ENCODE results near the gene SMYD1.

DNA sequence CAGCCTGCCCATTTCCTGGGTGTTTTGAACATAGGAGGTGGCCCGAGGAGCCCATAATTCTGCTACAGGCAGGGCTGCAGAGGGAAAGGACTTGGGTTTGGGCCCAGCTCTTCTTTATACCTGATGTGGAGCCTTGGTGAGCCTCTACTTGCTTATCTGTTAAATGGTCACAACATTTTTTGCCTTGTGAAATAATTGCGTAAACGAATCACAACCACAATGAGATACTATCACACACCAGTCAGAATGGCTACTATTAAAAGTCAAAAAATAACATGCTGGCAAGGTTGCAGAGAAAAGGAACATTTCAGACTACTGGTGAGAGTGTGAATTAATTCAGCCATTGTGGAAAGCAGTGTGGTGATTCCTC lies 64.4 kb downstream of the SMYD1 start:
- TF ChIP-seq TAF1 (IDR thresholded peaks at IDR 0.05; ENCODE audit: low read depth) (no peak), EP300 (IDR thresholded peaks at IDR 0.05; ENCODE audit: borderline replicate concordance) (no peak), TCF12 (IDR thresholded peaks at IDR 0.05; ENCODE audit: low read depth) (no peak), TEAD4 (IDR thresholded peaks at IDR 0.05) (no peak), FOXM1 (IDR thresholded peaks at IDR 0.05; ENCODE audit: borderline replicate concordance, low read depth) (no peak), RAD21 (IDR thresholded peaks at IDR 0.05; ENCODE audit: low read depth) (no peak), CREB1 (IDR thresholded peaks at IDR 0.05; ENCODE audit: low read depth) (no peak), CEBPB (IDR thresholded peaks at IDR 0.05) (no peak), YY1 (IDR thresholded peaks at IDR 0.05; ENCODE audit: low read depth) (no peak), EGR1 (IDR thresholded peaks at IDR 0.05) (no peak)
- TF ChIP-seq, protein P1, sequence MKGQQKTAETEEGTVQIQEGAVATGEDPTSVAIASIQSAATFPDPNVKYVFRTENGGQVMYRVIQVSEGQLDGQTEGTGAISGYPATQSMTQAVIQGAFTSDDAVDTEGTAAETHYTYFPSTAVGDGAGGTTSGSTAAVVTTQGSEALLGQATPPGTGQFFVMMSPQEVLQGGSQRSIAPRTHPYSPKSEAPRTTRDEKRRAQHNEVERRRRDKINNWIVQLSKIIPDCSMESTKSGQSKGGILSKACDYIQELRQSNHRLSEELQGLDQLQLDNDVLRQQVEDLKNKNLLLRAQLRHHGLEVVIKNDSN (IDR thresholded peaks at IDR 0.05): no peak
- TF ChIP-seq, protein P2, sequence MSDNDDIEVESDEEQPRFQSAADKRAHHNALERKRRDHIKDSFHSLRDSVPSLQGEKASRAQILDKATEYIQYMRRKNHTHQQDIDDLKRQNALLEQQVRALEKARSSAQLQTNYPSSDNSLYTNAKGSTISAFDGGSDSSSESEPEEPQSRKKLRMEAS (IDR thresholded peaks at IDR 0.05): no peak
- TF ChIP-seq, protein P3, sequence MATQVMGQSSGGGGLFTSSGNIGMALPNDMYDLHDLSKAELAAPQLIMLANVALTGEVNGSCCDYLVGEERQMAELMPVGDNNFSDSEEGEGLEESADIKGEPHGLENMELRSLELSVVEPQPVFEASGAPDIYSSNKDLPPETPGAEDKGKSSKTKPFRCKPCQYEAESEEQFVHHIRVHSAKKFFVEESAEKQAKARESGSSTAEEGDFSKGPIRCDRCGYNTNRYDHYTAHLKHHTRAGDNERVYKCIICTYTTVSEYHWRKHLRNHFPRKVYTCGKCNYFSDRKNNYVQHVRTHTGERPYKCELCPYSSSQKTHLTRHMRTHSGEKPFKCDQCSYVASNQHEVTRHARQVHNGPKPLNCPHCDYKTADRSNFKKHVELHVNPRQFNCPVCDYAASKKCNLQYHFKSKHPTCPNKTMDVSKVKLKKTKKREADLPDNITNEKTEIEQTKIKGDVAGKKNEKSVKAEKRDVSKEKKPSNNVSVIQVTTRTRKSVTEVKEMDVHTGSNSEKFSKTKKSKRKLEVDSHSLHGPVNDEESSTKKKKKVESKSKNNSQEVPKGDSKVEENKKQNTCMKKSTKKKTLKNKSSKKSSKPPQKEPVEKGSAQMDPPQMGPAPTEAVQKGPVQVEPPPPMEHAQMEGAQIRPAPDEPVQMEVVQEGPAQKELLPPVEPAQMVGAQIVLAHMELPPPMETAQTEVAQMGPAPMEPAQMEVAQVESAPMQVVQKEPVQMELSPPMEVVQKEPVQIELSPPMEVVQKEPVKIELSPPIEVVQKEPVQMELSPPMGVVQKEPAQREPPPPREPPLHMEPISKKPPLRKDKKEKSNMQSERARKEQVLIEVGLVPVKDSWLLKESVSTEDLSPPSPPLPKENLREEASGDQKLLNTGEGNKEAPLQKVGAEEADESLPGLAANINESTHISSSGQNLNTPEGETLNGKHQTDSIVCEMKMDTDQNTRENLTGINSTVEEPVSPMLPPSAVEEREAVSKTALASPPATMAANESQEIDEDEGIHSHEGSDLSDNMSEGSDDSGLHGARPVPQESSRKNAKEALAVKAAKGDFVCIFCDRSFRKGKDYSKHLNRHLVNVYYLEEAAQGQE (IDR thresholded peaks at IDR 0.05; ENCODE audit: low read depth): no peak
